ENCODE results near the gene DNMT3A.

DNMT3A gene

DNA sequence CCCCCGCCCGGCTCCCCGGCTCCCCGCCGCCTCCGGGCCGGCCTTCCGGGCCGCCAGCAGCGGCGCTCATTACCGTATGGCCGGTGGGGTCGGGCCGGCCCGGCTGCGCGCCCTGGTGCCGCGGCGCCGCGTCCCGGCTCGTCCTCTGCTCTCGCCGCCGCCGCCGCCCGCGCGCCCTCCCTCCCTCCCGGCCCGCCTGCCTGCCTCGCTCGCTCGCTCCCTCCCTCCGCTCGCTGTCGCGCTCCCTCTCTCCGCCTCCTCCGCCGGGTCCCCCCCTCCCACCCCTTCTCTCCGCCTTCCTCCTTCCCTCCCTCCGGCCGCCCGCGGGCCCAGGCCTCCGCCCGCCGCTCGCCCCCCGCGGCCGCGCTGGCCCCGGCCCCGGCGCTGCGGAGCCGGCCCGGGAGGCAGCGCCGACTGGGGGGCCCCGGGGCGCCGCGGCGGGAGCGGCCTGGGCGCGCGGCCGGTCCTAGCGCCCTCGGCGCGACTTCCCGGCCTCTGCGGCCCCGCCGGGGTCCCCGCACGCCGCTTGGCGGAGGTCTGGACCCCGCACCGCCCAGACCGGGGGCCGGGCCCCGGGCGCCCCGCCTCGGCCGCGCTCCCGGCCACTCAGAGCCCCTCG, at the start of gene DNMT3A:
DNMT3A (minus strand) TSS at position 173 of the 619 bp plus-strand sequence. CDS start 27,941 bp downstream, outside the sequence.
- peak; percentile 44 to 54 for DNase-seq

GRCh38 chr2:25389161-25389560, 47.4 kb upstream of the DNMT3A start:
- no peak for DNase-seq

DNA sequence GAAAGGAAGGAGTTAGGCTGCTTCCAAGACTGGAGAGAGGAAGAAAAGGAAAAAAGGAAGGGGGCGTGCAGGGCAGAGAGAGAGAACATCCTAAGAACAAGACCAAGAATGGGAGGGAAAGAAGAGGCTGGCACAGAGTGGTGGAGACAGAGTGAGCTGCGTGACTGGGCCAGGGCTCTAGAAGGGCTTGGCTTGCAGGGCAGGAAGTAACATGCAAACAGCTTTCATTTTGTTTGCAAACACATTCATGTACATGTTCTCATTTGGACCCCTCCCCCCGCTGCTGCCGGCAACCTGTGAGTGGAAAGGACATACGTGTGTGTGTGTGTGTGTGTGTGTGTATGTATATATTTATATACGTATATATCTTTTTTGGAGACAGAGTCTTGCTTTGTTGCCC, 46.8 kb upstream of the DNMT3A start:
- DNase-seq = no peak

GRCh38 chr2:25387876-25388449, 46.2 kb upstream of the DNMT3A start:
- no peak for DNase-seq

- DNase-seq = no peak
Measured at GRCh38 chr2:25386971-25387875, 45.5 kb upstream of the DNMT3A start.

DNA sequence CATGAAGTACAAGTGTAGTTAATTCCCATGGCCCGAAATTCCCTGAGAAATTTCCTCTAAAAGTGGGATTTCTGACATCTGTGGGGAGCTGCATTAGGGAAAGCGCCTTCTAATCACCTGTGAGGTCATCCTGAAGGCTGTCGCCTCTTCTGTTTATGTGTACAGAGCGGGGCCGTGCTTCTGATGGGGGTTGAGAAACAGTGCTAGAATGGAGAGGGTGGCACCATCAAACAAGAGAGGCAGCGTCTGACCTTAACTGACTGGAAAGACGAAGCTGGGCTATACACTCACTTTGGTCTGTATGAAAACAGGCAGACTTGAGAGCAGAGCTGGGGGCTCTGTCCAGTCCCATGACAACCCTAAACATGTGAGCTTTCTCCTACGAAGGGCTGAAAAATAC, 44.2 kb upstream of the DNMT3A start:
- DNase-seq = no peak

DNA sequence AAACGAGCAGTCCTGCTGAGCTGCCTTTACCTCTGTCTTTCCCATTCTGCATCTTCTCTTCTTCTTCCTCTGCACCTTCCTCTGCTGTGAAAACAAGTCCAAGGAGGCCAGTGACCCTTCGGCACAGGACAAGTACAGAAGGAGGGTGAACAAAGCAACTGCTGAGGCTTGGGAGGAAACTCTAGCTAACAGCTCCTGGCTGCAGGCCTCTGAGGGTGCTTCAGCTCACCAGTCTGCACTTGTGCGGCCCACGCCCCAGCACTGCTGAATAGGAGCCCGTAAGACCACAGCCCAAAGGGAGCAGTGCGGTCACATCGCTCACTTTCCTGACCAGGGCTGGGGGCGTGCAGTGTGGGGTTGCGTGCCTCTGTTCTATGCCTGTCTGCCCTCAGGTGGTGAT, 42.1 kb upstream of the DNMT3A start:
- no peak for DNase-seq

DNA sequence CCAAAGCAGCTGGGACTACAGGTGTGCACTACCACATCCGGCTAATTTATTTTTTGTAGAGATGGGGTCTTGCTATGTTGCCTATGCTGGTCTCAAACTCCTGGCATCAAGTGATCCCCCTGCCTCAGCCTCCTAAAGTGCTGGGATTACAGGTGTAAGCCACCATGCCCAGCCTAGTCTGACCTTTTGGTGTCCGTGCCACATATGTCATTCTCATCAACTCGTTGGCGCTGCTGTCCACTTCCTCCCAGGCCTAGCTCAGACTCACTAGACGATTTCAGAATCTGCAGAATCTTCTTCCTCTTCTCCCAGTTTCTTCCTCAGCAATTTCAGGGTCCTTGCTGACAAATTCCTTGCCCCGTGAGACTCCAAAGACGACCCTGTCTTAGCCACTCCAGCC, 39.8 kb upstream of the DNMT3A start:
- DNase-seq = no peak

DNA sequence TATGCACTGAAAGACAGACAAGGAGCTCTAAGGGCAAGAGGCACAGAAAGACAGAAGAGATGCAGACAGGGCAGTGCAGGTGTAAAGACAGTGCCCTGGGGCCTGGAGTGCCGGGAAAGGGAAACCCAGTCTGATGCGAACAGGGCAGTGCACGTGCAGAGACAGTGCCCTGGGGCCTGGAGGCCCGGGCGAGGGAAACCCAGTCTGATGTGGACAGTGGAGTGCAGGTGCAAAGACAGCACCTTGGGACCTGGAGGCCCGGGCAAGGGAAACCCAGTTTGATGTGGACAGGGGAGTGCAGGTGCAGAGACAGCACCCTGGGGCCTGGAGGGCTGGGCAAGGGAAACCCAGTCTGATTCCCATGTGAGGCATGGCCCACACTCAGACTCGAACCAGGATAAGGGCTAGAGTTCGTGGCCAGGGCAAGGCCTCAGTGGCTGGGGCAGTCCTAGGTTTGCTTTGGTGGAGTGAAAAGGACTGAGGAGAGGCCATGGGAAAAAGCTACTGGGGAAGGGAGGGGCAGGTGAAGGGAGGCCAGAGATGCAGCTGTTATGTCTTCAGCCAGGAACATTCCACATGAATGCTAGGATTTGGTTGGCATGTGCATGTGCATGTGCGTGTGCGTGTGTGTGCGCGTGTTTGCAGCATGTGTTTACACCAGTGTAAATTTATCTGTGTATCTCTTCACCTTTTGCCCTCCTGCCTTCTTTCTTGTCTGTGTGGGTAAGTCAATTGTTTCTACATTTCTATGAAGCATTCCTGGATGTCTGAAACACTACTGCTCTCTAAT, 39.1 kb upstream of the DNMT3A start:
- no peak for DNase-seq

DNA sequence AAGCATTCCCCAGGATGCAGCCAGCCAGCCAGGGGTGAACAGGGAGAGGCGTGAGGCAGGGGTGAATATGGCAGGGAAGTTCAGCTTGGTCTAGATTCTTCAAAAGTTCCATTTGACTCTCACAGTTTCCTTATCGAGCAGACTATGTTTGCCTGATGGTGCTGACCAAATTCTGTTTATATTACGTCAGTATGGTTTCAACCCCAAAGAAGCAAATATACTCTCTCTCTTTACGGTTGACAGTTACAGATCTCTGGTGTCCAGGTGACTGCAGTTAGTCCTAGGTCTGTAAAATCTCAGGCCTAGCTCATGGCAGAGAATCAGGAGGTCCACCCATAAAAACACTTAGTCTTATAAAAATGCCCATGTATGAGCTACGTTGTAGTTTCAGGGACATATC, 38.3 kb upstream of the DNMT3A start:
- DNase-seq = no peak

DNA sequence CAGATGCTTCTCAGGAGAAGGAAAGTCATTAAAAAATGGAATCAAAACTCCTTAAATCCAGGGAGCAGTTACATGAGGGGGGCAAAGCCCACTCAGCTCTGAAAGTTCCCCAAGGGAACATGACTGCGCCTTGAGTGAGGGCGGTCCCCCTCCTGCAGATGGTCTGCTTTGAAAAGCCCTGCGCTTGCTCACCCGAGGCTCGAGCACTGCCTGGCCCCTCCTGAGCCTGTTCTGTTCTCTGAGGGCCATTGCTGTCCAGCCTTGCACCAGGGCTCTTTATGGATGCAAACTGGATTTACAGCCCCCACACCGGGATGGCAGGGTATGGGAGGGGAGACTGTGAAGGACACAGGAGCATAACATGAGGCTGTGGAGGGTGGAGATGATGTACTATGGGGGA, 37.8 kb upstream of the DNMT3A start:
- DNase-seq = no peak

- DNase-seq = no peak
Measured at GRCh38 chr2:25378731-25379490, 37.2 kb upstream of the DNMT3A start.

- no peak for DNase-seq
Measured at GRCh38 chr2:25377822-25378421, 36.2 kb upstream of the DNMT3A start.

DNA sequence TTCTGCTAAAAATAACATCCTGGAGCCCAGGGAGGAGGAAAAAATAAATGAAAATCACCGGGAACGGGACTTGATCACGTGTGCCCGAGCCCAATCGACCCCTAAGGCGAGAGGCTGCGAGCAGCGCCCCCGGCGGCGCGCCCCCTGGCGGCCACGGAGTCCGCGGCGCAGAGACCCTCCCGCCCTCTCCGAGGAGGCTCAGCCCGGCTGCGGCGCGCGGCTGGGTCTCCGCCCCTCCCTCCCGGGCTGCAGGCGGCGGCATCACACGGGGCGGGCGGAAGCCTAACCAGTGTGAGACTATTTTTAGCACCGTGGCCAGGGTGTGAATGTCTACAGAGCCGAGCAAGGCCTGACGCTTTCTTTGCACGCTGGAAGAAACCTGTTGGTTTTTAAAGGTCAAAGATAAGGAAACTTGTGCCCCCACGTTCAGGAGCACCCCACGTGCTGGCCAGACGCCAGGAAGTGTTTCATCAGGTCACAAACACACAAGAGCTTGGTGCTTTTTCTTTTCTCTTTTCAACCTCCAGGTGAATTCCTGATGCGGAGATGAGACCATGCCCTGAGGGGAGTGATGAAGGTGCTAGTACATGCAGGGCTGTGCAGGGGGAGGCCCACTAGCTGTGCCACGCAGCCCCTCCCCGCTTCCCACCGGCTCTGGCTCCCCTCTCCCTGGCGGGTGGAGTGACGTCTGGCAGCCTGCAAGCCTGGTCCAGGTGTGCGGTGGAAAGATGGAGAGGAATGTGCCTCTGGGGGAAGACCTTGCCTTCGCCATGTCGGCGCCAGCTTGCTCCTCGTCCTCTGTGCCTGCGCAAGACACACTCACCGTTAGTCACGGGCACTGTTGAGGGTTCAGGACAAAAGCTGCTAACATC, 35.3 kb upstream of the DNMT3A start:
- DNase-seq = peak; percentile 94

DNA sequence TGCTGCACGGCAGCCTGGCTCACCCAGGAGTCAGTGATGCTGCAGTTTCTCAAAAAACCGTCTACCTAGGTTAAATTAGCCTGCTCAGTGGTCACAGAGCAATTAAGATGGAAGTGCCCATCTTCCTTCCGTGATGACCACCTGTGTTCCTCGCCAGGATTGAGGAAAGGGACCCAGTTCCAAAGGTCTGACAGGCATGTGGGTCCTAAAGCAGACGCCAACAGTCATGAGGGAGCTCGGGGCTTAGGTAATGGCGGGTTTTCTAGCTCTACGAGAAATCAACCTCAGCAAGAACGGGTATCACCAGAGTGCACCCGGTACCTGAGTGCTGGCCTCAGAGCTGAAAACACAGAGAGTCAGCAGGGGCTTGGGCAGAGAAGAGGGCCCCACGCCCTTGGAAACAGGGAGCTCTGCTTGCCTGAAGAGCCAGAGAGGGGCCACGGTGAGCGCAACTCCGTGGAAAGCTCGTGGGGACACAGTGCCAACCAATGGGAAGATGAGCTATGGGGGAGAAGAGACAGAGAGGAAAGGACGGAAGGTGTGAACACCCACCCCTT, 34.3 kb upstream of the DNMT3A start:
- DNase-seq = no peak

GRCh38 chr2:25375371-25375988, 33.8 kb upstream of the DNMT3A start:
- no peak for DNase-seq

DNA sequence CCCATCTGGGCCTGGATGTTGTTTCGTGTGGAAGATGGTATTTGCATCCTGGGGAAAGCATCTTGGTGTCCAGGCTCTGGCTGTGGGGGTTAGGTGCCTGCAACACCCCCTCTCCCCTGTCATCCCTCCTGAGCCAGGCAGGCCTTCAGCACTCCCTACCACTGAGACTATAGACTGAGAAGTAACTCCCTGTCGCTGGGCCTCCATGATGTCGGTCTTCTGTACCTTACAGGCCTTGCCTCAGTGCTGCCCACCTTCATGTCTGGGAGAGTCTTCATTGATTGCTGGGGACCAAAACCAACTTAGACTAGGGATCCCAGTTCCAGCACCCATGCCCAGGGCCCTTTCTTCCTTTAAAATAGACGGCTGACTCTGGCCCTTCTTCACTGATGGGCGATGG, 33.1 kb upstream of the DNMT3A start:
- no peak for DNase-seq

GRCh38 chr2:25374411-25374810, 32.7 kb upstream of the DNMT3A start:
- no peak for DNase-seq

- no peak for DNase-seq
Measured at GRCh38 chr2:25373269-25373981, 31.7 kb upstream of the DNMT3A start.

Data from CD4-positive, alpha-beta T cell treated with Interleukin-4 for 1 hour (primary cell).